Right lobe of liver (tissue), 6 donors: Measurements from ENCODE around the gene RIMBP2. TPM values are rescaled to one million over a fixed set of nuclear protein-coding genes. Genes with fewer than 3 reads are reported as not detected.
"Not testable (repeated sequence)": the region's sequence is repeated elsewhere in the genome, so short reads cannot be mapped to it uniquely, and the experiment has no call there.

Source experiments
- ATAC-seq, 4 donors: fragments of 200-7000 bp; cut with Tn5 transposase; one replicate each; pipeline ENCODE4 v1.9.1; 2020; ENCODE audit warnings: mild to moderate bottlenecking in 4 of 4, moderate library complexity in 4 of 4
- DNase-seq, 3 donors: peaks; one replicate each; pipeline ENCODE4 v3.0.0-alpha.2; 2020
- H3K27ac ChIP-seq, 3 donors: fragments of 200-600 bp; one replicate each; pipeline ENCODE4 v1.8.0; 2022
- H3K27me3 ChIP-seq, 2 donors: fragments of 200-600 bp; one replicate each; pipeline ENCODE4 v1.8.0; 2022
- H3K36me3 ChIP-seq, 4 donors: fragments of 200-600 bp; sonication (generic) in 1 of 4; one replicate each; pipeline versions ENCODE4 v1.5.1 to v1.8.0; 2017 to 2022; ENCODE audit warnings: control low read depth in 1 of 4
- H3K4me1 ChIP-seq, 4 donors: fragments of 200-600 bp; sonication (generic) in 1 of 4; one replicate each; pipeline versions ENCODE4 v1.5.1 to v1.8.0; 2017 to 2022; ENCODE audit warnings: control low read depth in 1 of 4
- H3K4me3 ChIP-seq, 3 donors: fragments of 200-600 bp; one replicate each; pipeline ENCODE4 v1.8.0; 2022
- H3K9me3 ChIP-seq, 4 donors: fragments of 200-600 bp; sonication (generic) in 1 of 4; one replicate each; pipeline versions ENCODE4 v1.5.1 to v1.8.0; 2017 to 2022; ENCODE audit warnings: control low read depth in 1 of 4
- CTCF ChIP-seq, 4 donors: fragments of 200-600 bp in 3 of 4; fragments of 450-650 bp in 1 of 4; IDR thresholded peaks; one replicate each; pipeline versions ENCODE4 v1.5.1 to v1.8.0; 2016 to 2022; ENCODE audit warnings: antibody characterized with exemption in 4 of 4, mild to moderate bottlenecking in 2 of 4
- POLR2A ChIP-seq: fragments of 450-650 bp; IDR thresholded peaks from one replicate; pipeline ENCODE4 v1.6.1; 2017; ENCODE audit warnings: antibody characterized with exemption, mild to moderate bottlenecking
- WGBS: methylation state at CpG from one replicate; pipeline ENCODE4 v1.1.6; 2018; ENCODE audit warnings: low coverage, low lambda C conversion rate; ENCODE audit not compliant: insufficient coverage; ENCODE audit errors: missing lambda C conversion rate; 5-methylcytosine and 5-hydroxymethylcytosine counted together
- intact Hi-C, 2 donors: fragments of 100-400 bp; cut with DNase I; formaldehyde crosslinking; loops; one replicate each; pipeline versions ENCODE4 v1.11.2 to v1.14.1; 2022
- total RNA-seq, 6 experiments: library from RNA; depleted of rRNA in 2 of 6; stranded (reverse); fragments of >200 nt in 2 of 6; fragmentation: NEBNext Ultra II Directional in 3 of 6; extraction: Animal tissue kit (Norgen Biotek cat#: 25700) in 3 of 6; gene quantifications; one replicate each; pipeline versions ENCODE4 v1.1.0 to v1.2.4, GENCODE V29; 2016 to 2023
- donor health status: DM: no; HTN: yes; CAD: no.
- donor health status: DM: no; HTN: no; CAD: no.
- donor health status: DM: no; HTN: no; CAD: no.
- donor health status: DM: no; HTN: yes; CAD: no.
- donor health status: DM: no; HTN: yes; CAD: no.

The RIMBP2 gene
- total RNA-seq, 6 experiments from 2014 or later = 0.04 to 0.19 TPM; not detected in 4

- TF ChIP-seq POLR2A (no peak), CTCF (IDR thresholded peaks at IDR 0.05) (no peak)
- intact Hi-C loops = no loop called here
- no peak overlapping the region for H3K4me3 ChIP-seq
- H3K9me3 ChIP-seq = no peaks in the 10 kb centered on the region
- H3K27me3 ChIP-seq = no peaks in the 10 kb centered on the region
- no peak for DNase-seq
- WGBS = 8% methylated on average over 3 of the region's 9 CpGs
- H3K4me1 ChIP-seq = no peaks in the 10 kb centered on the region
- no peak overlapping the region for H3K27ac ChIP-seq
- H3K36me3 ChIP-seq = no peaks in the 10 kb centered on the region
- ATAC-seq = no peak
Observed at GRCh38 chr12:130650131-130650530, 66.0 kb downstream of the RIMBP2 start.

GRCh38 chr12:130649101-130650045 lies 66.7 kb downstream of the RIMBP2 start:
- no peak for TF ChIP-seq CTCF (IDR thresholded peaks at IDR 0.05)
- no peak for TF ChIP-seq POLR2A
- Histone ChIP-seq H3K27ac (no peak overlapping the region), H3K4me3 (no peak overlapping the region), H3K27me3 (no peaks in the 10 kb centered on the region), H3K4me1 (no peaks in the 10 kb centered on the region), H3K36me3 (no peaks in the 10 kb centered on the region), H3K9me3 (no peaks in the 10 kb centered on the region)
- DNase-seq (no peak), ATAC-seq (no peak)
- intact Hi-C loops = no loop called here
- 83% methylated on average over 8 of the region's 37 CpGs for WGBS

- no peak for DNase-seq
- H3K36me3 ChIP-seq = no peaks in the 10 kb centered on the region
- WGBS = 70% methylated on average over 7 of the region's 13 CpGs
- no peaks in the 10 kb centered on the region for H3K9me3 ChIP-seq
- ATAC-seq = no peak
- H3K4me1 ChIP-seq = no peaks in the 10 kb centered on the region
- H3K4me3 ChIP-seq = no peak overlapping the region
- no peak for TF ChIP-seq POLR2A
- no peak for TF ChIP-seq CTCF (IDR thresholded peaks at IDR 0.05)
- intact Hi-C loops = no loop called here
- H3K27ac ChIP-seq = no peak overlapping the region
- H3K27me3 ChIP-seq = no peaks in the 10 kb centered on the region
Observed at GRCh38 chr12:130647814-130648213, 68.3 kb downstream of the RIMBP2 start.

- Histone ChIP-seq H3K36me3 (no peaks in the 10 kb centered on the region), H3K4me1 (no peaks in the 10 kb centered on the region), H3K4me3 (no peak overlapping the region), H3K27me3 (no peaks in the 10 kb centered on the region), H3K9me3 (no peaks in the 10 kb centered on the region), H3K27ac (no peak overlapping the region)
- TF ChIP-seq CTCF (IDR thresholded peaks at IDR 0.05) (no peak), POLR2A (no peak)
- WGBS = 55% methylated on average over 6 of the region's 16 CpGs
- DNase-seq = no peak
- intact Hi-C loops = no loop called here
- ATAC-seq = no peak
Observed at GRCh38 chr12:130646716-130647370, 69.3 kb downstream of the RIMBP2 start.

- H3K4me3 ChIP-seq, H3K4me1 ChIP-seq, H3K27ac ChIP-seq, intact Hi-C loops, H3K27me3 ChIP-seq, H3K36me3 ChIP-seq, H3K9me3 ChIP-seq, ATAC-seq, DNase-seq: not testable (repeated sequence)
- 31% methylated on average over 4 of the region's 4 CpGs for whole genome bisulfite sequencing
Observed at GRCh38 chr12:130646191-130646590, 69.9 kb downstream of the RIMBP2 start.
